SIG-M5 (cell line): ENCODE measurements around the gene RANBP3L.
"Not testable (repeated sequence)": the region's sequence is repeated elsewhere in the genome, so short reads cannot be mapped to it uniquely, and the experiment has no call there.

Source experiments
- DNase-seq: peaks from one replicate; lab custom pipeline; 2025; lab: John Stamatoyannopoulos, UW

The RANBP3L gene

DNA sequence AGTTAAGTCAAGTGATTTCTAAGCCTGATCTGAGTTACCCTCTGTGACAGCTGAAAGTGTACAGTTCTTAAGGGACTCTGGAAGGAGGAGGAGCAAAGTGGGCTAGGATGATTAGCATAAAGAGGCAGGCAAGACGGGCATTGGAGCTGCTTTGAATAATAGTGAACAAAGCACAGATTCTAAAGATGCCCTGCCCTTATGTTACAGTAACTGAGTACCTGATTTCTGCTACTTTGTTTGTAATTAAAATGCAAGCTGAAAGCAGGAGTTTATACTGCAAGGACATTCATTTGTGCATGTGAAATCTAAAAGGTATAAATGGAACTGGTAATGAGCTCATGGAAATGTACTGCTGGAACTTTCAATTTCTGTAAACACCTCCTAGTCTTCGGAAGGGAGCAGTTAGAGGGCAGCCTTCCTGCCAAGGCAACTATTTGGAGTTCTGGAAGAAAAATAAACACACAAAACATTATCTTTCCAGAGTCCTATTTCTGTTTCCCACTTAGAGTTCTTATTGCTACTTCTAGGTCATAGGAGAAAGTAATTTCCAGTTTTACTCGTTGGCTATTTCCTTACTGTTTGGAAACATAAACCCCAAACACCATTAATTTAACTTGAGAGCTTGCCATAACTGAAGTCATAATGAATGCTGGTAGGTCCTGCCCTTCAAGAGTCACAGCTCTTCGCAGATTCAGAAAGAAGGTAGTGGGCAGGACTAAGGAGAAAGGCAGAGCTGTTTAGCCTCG, at the start of gene RANBP3L:
Gene RANBP3L, minus strand, starts transcription at position 45 of the 746 bp plus-strand sequence. CDS start 486 bp downstream, outside the sequence.
- no peak for DNase-seq

DNA sequence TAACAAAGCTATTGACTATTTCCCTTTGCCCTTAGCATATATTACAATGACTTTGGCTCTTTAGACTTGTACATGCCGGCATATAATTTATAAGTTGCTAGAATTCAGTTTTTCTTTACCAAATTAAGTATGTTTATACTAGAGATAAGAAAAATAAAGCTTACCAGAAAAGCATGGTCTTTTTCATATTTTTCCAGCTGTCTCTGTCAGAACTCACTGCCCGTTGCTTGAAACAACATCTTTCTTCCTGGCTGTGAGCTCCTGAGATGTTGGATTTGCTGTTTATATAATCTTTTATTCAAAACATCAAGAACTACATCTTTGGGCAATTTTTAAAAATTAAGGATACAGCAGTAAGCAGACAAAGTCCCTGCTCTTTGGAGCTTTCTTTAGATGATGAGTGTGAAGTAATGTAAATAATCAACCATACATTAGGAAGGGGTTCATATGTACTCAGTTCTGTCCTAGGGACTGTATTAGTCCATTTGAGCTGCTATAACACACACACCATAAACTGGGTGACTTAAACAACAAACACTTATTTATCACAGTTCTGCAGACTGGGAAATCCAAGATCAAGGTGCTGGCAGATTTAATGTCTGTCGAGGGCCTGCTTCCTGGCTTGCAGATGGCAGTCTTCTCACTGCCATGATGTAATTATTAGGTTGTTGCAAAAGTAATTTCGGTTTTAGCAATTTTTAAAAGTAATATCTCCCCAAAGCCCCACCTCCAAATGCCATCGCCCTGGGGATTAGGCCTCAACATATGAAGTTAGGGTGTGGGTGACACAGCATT, 45.4 kb upstream of the RANBP3L start:
- no peak for DNase-seq

- no peak for DNase-seq
Measured at GRCh38 chr5:36344899-36345298, 43.2 kb upstream of the RANBP3L start.

DNA sequence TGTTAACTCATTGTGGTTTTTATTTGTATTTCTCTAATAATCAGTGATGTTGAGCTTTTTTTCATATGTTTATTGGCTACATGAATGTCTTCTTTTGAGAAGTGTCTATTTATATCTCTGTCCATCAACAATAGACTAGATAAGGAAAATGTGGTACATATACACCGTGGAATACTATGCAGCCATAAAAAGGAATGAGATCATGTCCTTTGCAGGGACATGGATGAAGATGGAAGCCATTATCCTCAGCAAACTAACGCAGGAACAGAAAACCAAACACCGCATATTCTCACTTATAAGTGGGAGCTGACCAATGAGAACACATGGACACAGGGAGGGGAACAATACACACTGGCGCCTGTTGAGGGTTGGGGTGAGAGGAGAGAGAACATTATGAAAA, 40.0 kb upstream of the RANBP3L start:
- DNase-seq, result not testable (repeated sequence)

GRCh38 chr5:36337597-36337996, 35.9 kb upstream of the RANBP3L start:
- DNase-seq, result no peak

- no peak for DNase-seq
Measured at GRCh38 chr5:36334315-36334714, 32.6 kb upstream of the RANBP3L start.

GRCh38 chr5:36332720-36333119, 31.0 kb upstream of the RANBP3L start:
- not testable (repeated sequence) for DNase-seq

GRCh38 chr5:36325196-36325595, 23.5 kb upstream of the RANBP3L start:
- DNase-seq, result no peak

DNA sequence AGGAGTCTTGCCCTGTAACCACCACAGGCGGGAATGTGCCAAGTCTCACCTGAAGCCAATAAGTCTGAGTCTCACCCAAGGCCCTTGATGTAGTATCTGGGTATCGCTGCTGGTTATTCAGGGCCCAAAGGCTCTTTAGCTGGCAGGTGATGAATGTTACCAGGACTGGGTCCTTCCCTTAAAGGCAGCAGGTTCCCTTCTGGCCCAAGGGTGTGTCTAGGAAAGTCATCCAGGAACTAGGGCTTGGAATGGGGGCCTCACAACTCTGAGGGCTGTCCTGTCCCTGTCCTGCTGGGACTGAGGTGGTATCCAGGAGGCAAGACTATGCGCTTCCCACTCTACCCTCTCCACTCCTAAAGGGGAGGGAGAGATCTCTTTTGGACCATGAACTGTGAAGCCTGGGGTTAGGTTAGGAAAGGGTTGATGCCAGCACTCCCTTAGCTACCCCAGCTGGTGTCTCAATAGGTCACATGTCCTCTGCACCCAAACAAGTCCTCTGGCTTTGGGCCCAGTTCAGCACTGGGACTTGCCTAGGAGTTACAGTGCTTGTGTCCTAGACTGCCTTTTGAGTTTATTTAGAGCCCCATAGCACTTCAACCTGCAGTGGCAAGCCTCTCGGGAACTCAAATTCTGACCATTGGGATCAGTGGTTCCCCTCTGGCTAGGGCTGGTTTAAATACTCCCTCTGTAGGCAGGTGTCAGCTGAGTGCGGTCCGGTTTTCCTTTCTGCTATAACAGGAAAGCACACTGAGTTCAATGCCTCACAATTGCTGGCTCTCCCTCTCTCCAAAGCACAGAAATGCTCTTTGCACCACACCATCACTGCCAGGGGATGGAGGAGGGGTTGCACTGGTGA, 22.5 kb upstream of the RANBP3L start:
- no peak for DNase-seq

DNA sequence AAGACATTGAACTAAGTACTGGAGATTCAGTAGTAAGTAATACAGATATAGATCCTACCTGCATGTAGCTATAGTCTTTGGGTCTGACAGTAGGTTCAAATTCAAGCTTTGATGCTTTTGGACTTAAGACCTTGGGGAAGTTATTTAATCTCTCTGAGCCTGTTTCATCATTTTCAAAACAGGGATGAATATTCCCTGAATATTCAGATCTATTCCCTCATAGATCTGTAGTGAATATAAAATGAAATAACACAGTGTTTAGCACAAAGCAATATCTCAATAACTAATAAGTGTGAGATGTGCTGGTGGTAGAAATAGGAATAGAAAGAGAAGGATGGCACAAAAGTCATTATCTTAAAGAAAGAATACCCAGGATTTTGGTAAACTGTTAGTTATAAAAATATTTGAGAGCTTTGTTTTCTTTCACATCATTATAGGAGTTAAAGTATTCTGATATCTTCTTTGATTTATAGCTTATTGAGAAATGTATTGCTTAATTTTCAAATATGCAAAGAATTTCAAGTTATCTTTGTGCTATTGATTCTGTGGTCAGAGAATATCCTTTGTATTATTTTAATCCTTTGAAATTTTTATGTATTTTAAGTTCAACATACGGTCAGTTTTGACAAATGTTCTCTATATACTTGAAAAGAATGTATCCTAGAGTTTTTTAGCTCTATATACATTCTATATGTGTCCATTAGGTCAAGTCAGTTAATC, 11.4 kb upstream of the RANBP3L start:
- no peak for DNase-seq

GRCh38 chr5:36311956-36312355, 10.3 kb upstream of the RANBP3L start:
- DNase-seq, result no peak

GRCh38 chr5:36310138-36310537, 8.4 kb upstream of the RANBP3L start:
- DNase-seq, result no peak

- DNase-seq, result no peak
Measured at GRCh38 chr5:36305571-36306326, 4.0 kb upstream of the RANBP3L start.

- no peak for DNase-seq
Measured at GRCh38 chr5:36304095-36304805, 2.5 kb upstream of the RANBP3L start.

- DNase-seq, result no peak
Measured at GRCh38 chr5:36300927-36301540, 668 bp downstream of the RANBP3L start.

GRCh38 chr5:36300191-36300926, 1.3 kb downstream of the RANBP3L start:
- no peak for DNase-seq

GRCh38 chr5:36298552-36298951, 3.1 kb downstream of the RANBP3L start:
- no peak for DNase-seq

GRCh38 chr5:36297653-36298052, 4.0 kb downstream of the RANBP3L start:
- DNase-seq, result no peak
